ENCODE data around the gene LONP1.
A peak's percentile ranks its signal among the peaks of the same experiment; 100 is the strongest.

LONP1 gene

GRCh38 chr19:5672708-5673459, 47.1 kb downstream of the LONP1 start:
- TF ChIP-seq, protein P1, sequence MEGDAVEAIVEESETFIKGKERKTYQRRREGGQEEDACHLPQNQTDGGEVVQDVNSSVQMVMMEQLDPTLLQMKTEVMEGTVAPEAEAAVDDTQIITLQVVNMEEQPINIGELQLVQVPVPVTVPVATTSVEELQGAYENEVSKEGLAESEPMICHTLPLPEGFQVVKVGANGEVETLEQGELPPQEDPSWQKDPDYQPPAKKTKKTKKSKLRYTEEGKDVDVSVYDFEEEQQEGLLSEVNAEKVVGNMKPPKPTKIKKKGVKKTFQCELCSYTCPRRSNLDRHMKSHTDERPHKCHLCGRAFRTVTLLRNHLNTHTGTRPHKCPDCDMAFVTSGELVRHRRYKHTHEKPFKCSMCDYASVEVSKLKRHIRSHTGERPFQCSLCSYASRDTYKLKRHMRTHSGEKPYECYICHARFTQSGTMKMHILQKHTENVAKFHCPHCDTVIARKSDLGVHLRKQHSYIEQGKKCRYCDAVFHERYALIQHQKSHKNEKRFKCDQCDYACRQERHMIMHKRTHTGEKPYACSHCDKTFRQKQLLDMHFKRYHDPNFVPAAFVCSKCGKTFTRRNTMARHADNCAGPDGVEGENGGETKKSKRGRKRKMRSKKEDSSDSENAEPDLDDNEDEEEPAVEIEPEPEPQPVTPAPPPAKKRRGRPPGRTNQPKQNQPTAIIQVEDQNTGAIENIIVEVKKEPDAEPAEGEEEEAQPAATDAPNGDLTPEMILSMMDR (IDR thresholded peaks at IDR 0.05; ENCODE audit: insufficient read depth, low read length): no peak
- TF ChIP-seq SPI1 (IDR thresholded peaks at IDR 0.05; ENCODE audit: borderline replicate concordance, low read depth): peak; percentile 59; the same call in 1 of the 2 replicates
- no peak for TF ChIP-seq GABPA (IDR thresholded peaks at IDR 0.05; ENCODE audit: low read depth)
- TF ChIP-seq, protein P2, sequence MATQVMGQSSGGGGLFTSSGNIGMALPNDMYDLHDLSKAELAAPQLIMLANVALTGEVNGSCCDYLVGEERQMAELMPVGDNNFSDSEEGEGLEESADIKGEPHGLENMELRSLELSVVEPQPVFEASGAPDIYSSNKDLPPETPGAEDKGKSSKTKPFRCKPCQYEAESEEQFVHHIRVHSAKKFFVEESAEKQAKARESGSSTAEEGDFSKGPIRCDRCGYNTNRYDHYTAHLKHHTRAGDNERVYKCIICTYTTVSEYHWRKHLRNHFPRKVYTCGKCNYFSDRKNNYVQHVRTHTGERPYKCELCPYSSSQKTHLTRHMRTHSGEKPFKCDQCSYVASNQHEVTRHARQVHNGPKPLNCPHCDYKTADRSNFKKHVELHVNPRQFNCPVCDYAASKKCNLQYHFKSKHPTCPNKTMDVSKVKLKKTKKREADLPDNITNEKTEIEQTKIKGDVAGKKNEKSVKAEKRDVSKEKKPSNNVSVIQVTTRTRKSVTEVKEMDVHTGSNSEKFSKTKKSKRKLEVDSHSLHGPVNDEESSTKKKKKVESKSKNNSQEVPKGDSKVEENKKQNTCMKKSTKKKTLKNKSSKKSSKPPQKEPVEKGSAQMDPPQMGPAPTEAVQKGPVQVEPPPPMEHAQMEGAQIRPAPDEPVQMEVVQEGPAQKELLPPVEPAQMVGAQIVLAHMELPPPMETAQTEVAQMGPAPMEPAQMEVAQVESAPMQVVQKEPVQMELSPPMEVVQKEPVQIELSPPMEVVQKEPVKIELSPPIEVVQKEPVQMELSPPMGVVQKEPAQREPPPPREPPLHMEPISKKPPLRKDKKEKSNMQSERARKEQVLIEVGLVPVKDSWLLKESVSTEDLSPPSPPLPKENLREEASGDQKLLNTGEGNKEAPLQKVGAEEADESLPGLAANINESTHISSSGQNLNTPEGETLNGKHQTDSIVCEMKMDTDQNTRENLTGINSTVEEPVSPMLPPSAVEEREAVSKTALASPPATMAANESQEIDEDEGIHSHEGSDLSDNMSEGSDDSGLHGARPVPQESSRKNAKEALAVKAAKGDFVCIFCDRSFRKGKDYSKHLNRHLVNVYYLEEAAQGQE (IDR thresholded peaks at IDR 0.05; ENCODE audit: insufficient replicate concordance, low read depth): no peak
- TF ChIP-seq POLR2AphosphoS5 (IDR thresholded peaks at IDR 0.05; ENCODE audit: low read depth): 0 out of 2 replicates have a peak, but pooled peaks have one; percentile 22
- H3K27me3 ChIP-seq (ENCODE audit: insufficient read depth, poor library complexity, severe bottlenecking): no peaks in the 10 kb centered on the region
- no peak for DNase-seq (ENCODE audit: low read depth in 1 of 2, low spot score in 1 of 2)
- H3K27ac ChIP-seq (replicated peaks): no peak overlapping the region
- no peak overlapping the region for H3K4me3 ChIP-seq (replicated peaks; ENCODE audit: insufficient read depth, low read length)

GRCh38 chr19:5671600-5671999, 48.3 kb downstream of the LONP1 start:
- Histone ChIP-seq H3K4me3 (replicated peaks; ENCODE audit: insufficient read depth, low read length) (no peak overlapping the region), H3K27ac (replicated peaks) (no peak overlapping the region), H3K27me3 (ENCODE audit: insufficient read depth, poor library complexity, severe bottlenecking) (no peaks in the 10 kb centered on the region)
- DNase-seq (ENCODE audit: low read depth in 1 of 2, low spot score in 1 of 2): no peak
- TF ChIP-seq, protein P1 (IDR thresholded peaks at IDR 0.05; ENCODE audit: insufficient read depth, low read length): no peak
- TF ChIP-seq POLR2AphosphoS5 (IDR thresholded peaks at IDR 0.05; ENCODE audit: low read depth) (no peak), SPI1 (IDR thresholded peaks at IDR 0.05; ENCODE audit: borderline replicate concordance, low read depth) (no peak), GABPA (IDR thresholded peaks at IDR 0.05; ENCODE audit: low read depth) (no peak)
- TF ChIP-seq, protein P2 (IDR thresholded peaks at IDR 0.05; ENCODE audit: insufficient replicate concordance, low read depth): no peak

GRCh38 chr19:5669212-5669611, 50.7 kb downstream of the LONP1 start:
- no peak overlapping the region for H3K4me3 ChIP-seq (replicated peaks; ENCODE audit: insufficient read depth, low read length)
- TF ChIP-seq POLR2AphosphoS5 (IDR thresholded peaks at IDR 0.05; ENCODE audit: low read depth) (0 out of 2 replicates have a peak, but pooled peaks have one; percentile 37), SPI1 (IDR thresholded peaks at IDR 0.05; ENCODE audit: borderline replicate concordance, low read depth) (no peak), GABPA (IDR thresholded peaks at IDR 0.05; ENCODE audit: low read depth) (no peak)
- TF ChIP-seq, protein P1 (IDR thresholded peaks at IDR 0.05; ENCODE audit: insufficient read depth, low read length): no peak
- TF ChIP-seq, protein P2 (IDR thresholded peaks at IDR 0.05; ENCODE audit: insufficient replicate concordance, low read depth): no peak
- no peak overlapping the region for H3K27ac ChIP-seq (replicated peaks)
- H3K27me3 ChIP-seq (ENCODE audit: insufficient read depth, poor library complexity, severe bottlenecking): no peaks in the 10 kb centered on the region
- DNase-seq (ENCODE audit: low read depth in 1 of 2, low spot score in 1 of 2): no peak
